ENCODE results near the gene TRIM2. TPM values are rescaled to one million over a fixed set of nuclear protein-coding genes. Genes with fewer than 3 reads are reported as not detected.

Gene TRIM2
- total and polyA plus RNA-seq, 2 of the 8 experiments (the other 6 are each of a cell fraction or from before 2014, with no cell fraction given): 34.0 to 59.8 TPM

DNA sequence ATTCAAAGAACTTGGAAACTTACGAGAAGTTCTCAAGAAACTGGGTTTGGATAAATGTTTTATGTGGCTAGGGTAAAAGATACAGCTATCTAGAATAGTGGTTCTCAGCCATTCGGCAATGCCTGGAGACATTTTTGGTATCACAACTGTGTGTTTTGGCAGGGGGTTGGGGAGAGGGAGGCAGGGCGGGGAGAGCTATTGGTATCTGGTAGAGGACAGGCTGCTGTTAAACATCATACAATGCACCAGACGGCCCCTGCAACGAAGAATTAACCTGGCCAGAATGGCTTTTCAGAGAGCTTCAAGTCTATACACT lies 89.5 kb downstream of the TRIM2 start:
- Histone ChIP-seq H3K56ac (replicated peaks; ENCODE audit: insufficient read length, low read depth, low read length) (no peak overlapping the region), H3K14ac (ENCODE audit: insufficient read length) (no peak overlapping the region), H3K4me3 (ENCODE audit: extremely low read depth in 1 of 4, insufficient read depth in 2 of 4, low read depth in 3 of 4, low read length in 4 of 4) (no peak overlapping the region), H3K4me1 (replicated peaks in 1 of 4; ENCODE audit: control insufficient read depth in 3 of 4, insufficient read depth in 4 of 4, low read length in 3 of 4) (peaks cover 0 to 11% (median 1%) of the 10 kb centered on the region in 4 experiments; a peak in 4 of 7 replicates), H2BK5ac (ENCODE audit: low read depth, low read length) (no peak overlapping the region), H4K20me1 (replicated peaks in 1 of 2; ENCODE audit: control insufficient read depth in 1 of 2, insufficient read depth in 2 of 2, low read length in 2 of 2) (peaks cover 0 to 1% of the 10 kb centered on the region in 2 experiments), H3K4me2 (ENCODE audit: insufficient read depth in 1 of 2, low read depth in 2 of 2, low read length in 2 of 2) (no peak overlapping the region), H3K27me3 (replicated peaks in 1 of 4; ENCODE audit: control insufficient read depth in 3 of 4, extremely low read depth in 1 of 4, insufficient read depth in 3 of 4, low read length in 3 of 4) (0 out of 7 replicates have a peak, but pooled peaks cover 0 to 3% (median 0%) of the 10 kb centered on the region in 4 experiments), H3K9me3 (ENCODE audit: insufficient read depth in 2 of 2, low read depth in 1 of 2, low read length in 1 of 2) (peaks cover 2 to 6% of the 10 kb centered on the region in 2 experiments; a peak in 1 of 4 replicates), H2AFZ (ENCODE audit: low read length) (no peak overlapping the region), H4K8ac (ENCODE audit: extremely low read depth, insufficient read depth, low read length) (no peak overlapping the region), H3K9ac (replicated peaks in 1 of 4; ENCODE audit: extremely low read depth in 1 of 4, low read depth in 3 of 4, low read length in 3 of 4) (no peak overlapping the region), H3K18ac (ENCODE audit: extremely low read depth, low read length) (no peak overlapping the region), H2AK5ac (ENCODE audit: low read depth, low read length) (no peak overlapping the region), H3K36me3 (ENCODE audit: control insufficient read depth in 2 of 4, insufficient read depth in 4 of 4, low read length in 3 of 4) (peaks cover 12 to 48% (median 19%) of the 10 kb centered on the region in 4 experiments; a peak in 7 of 8 replicates), H2BK120ac (replicated peaks; ENCODE audit: low read depth, low read length) (no peak overlapping the region), H3K23me2 (ENCODE audit: low read depth, low read length) (no peaks in the 10 kb centered on the region), H2BK20ac (ENCODE audit: low read length) (no peak overlapping the region), H4K91ac (replicated peaks; ENCODE audit: insufficient read length, low read length) (no peak overlapping the region), H3K27ac (ENCODE audit: low read depth, low read length) (no peak overlapping the region), H2BK12ac (ENCODE audit: low read depth, low read length) (no peak overlapping the region), H3K79me2 (ENCODE audit: control insufficient read depth in 1 of 2, insufficient read depth in 2 of 2, low read length in 2 of 2) (no peaks in the 10 kb centered on the region), H3K79me1 (ENCODE audit: low read depth, low read length) (no peaks in the 10 kb centered on the region), H2BK15ac (ENCODE audit: low read length) (no peak overlapping the region), H4K5ac (ENCODE audit: insufficient read length, low read depth, low read length) (no peak overlapping the region), H3K4ac (replicated peaks; ENCODE audit: insufficient read length, low read depth, low read length) (no peak overlapping the region), H3K23ac (ENCODE audit: insufficient read length) (no peak overlapping the region)
- ChIA-PET CTCF (ENCODE audit: partially characterized antibody) (interaction anchor here (1.2 to 1.5 kb wide), 5 partner anchors 13 to 36 kb away, joined by 3 to 4 read pairs (median 3); no protein-coding TSS in a partner anchor), POLR2A (ENCODE audit: partially characterized antibody) (interaction anchor here (1.3 to 1.5 kb wide), 2 partner anchors 16 to 35 kb away, joined by 3 to 6 read pairs; no protein-coding TSS in a partner anchor)
- DNase-seq (ENCODE audit: low read depth in 1 of 2, low spot score in 2 of 2) (no peak), FAIRE-seq (no peak)
- WGBS, 2 experiments (ENCODE audit: extremely low coverage in 1 of 2, insufficient coverage in 1 of 2, insufficient read length in 1 of 2, insufficient replicate concordance in 2 of 2, low coverage in 1 of 2, low lambda C conversion rate in 2 of 2, missing lambda C conversion rate in 1 of 2): 85% methylated on average over 5 of the region's 5 CpGs; no CpG with 5 or more reads in 1 of the 2 experiments
- no peak for TF ChIP-seq SP4 (IDR thresholded peaks at IDR 0.05; ENCODE audit: low read length)
- TF ChIP-seq TAF1 (IDR thresholded peaks at IDR 0.05; ENCODE audit: low read depth, low read length): no peak
